Nephron (organoid): Measurements from ENCODE around the gene ABCC10.
"Not testable (repeated sequence)": the region's sequence is repeated elsewhere in the genome, so short reads cannot be mapped to it uniquely, and the experiment has no call there.

Source experiments
- H3K27ac Mint-ChIP-seq, 3 experiments: 2 replicates each; pipeline ENCODE4 v1.8.0; 2020; ENCODE audit warnings: mixed read lengths in 3 of 3, mild to moderate bottlenecking in 2 of 3, moderate library complexity in 1 of 3
- H3K27me3 Mint-ChIP-seq: 2 replicates; pipeline ENCODE4 v1.8.0; 2021; ENCODE audit warnings: low read depth, mild to moderate bottlenecking, moderate library complexity, mixed read lengths
- H3K36me3 Mint-ChIP-seq: 2 replicates; pipeline ENCODE4 v1.8.0; 2020; ENCODE audit warnings: low read depth, mixed read lengths
- H3K4me1 Mint-ChIP-seq: 2 replicates; pipeline ENCODE4 v1.8.0; 2020; ENCODE audit warnings: mixed read lengths
- H3K4me3 Mint-ChIP-seq, 3 experiments: 2 replicates each; pipeline ENCODE4 v1.8.0; 2020; ENCODE audit warnings: mild to moderate bottlenecking in 3 of 3, mixed read lengths in 3 of 3, moderate library complexity in 2 of 3
- H3K9me3 Mint-ChIP-seq: 2 replicates; pipeline ENCODE4 v1.8.0; 2020; ENCODE audit warnings: mixed read lengths
- TF ChIP-seq, protein P1 (sequence below), 3 experiments: fragments of 200-600 bp; sonication (generic); IDR thresholded peaks; one replicate each; pipeline ENCODE4 v1.5.0; 2021; ENCODE audit warnings: antibody characterized with exemption in 3 of 3; ENCODE audit not compliant: unreplicated experiment in 3 of 3

ABCC10 gene

DNA sequence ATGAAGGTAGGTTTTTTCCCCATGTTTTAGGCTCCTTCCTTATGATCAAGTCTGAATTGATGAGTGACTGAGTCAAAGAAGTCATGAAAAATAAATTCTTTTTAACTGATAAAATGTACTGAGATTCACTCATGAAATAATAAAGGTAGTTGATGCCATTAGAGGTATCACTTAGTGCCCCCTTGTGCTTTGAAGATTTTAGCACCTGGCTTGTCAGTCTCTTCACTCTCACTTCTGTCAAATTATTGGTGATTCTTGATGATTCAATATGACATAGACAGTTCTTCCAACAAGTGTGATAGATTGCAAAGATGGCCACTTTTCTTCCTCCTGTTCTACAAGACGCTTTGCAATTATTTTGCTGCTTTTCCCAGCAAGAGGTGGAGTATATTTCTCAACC is 32.2 kb downstream of the ABCC10 start:
- H3K27me3 Mint-ChIP-seq = peaks cover 57% of the 10 kb centered on the region
- H3K4me1 Mint-ChIP-seq = peaks cover 12% of the 10 kb centered on the region
- TF ChIP-seq, protein P1, sequence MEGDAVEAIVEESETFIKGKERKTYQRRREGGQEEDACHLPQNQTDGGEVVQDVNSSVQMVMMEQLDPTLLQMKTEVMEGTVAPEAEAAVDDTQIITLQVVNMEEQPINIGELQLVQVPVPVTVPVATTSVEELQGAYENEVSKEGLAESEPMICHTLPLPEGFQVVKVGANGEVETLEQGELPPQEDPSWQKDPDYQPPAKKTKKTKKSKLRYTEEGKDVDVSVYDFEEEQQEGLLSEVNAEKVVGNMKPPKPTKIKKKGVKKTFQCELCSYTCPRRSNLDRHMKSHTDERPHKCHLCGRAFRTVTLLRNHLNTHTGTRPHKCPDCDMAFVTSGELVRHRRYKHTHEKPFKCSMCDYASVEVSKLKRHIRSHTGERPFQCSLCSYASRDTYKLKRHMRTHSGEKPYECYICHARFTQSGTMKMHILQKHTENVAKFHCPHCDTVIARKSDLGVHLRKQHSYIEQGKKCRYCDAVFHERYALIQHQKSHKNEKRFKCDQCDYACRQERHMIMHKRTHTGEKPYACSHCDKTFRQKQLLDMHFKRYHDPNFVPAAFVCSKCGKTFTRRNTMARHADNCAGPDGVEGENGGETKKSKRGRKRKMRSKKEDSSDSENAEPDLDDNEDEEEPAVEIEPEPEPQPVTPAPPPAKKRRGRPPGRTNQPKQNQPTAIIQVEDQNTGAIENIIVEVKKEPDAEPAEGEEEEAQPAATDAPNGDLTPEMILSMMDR (IDR thresholded peaks at IDR 0.05; ENCODE audit: unreplicated experiment in 3 of 3) = no peak
- H3K9me3 Mint-ChIP-seq = no peaks in the 10 kb centered on the region
- no peaks in the 10 kb centered on the region for H3K36me3 Mint-ChIP-seq
- no peak overlapping the region for H3K27ac Mint-ChIP-seq
- H3K4me3 Mint-ChIP-seq = no peak overlapping the region

DNA sequence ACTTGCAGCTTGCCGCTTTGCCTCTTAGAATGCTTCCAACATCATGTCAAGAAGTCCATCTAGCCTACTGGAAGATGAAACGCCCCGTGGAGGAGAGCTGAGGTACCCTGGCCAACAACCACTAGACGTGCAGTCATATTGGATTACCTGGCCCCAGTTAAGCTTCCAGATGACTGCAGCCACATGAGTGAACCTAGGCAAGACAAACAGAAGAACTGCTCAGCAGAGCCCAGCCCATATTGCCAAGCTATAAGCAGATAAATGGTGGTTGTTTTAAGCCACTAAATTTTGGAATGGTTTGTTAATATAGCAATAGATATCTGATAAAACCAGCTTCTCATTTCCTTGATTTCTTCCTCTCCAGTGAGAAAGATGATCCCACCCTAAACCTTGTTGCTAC is 32.7 kb downstream of the ABCC10 start:
- Mint-ChIP-seq H3K27ac (no peak overlapping the region), H3K4me3 (no peak overlapping the region), H3K36me3 (no peaks in the 10 kb centered on the region), H3K27me3 (peaks cover 55% of the 10 kb centered on the region), H3K9me3 (no peaks in the 10 kb centered on the region), H3K4me1 (peaks cover 12% of the 10 kb centered on the region)
- TF ChIP-seq, protein P1 (IDR thresholded peaks at IDR 0.05; ENCODE audit: unreplicated experiment in 3 of 3) = no peak

DNA sequence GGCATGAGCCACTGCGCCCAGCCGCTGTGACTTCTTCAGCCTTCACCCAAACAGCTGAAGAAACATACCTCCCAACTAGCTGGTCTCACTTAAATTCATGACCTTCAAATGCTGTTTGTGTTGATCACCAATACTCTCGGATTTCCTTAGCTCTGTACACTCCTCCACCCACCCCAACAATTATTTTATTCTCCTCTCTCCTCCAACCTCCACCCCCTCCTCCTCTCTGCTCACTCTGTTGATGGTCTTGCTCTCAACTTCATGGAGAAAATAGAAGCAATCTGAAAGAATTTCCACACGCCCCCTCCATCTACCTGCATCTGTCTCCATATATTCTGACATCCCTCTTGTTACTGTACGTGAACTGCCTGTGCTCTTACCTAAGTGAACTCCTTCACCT is 34.6 kb downstream of the ABCC10 start:
- Mint-ChIP-seq H3K36me3 (no peaks in the 10 kb centered on the region), H3K27me3 (peaks cover 40% of the 10 kb centered on the region), H3K27ac (no peak overlapping the region), H3K4me3 (no peak overlapping the region), H3K4me1 (peaks cover 2% of the 10 kb centered on the region), H3K9me3 (no peaks in the 10 kb centered on the region)
- TF ChIP-seq, protein P1 (IDR thresholded peaks at IDR 0.05; ENCODE audit: unreplicated experiment in 3 of 3) = no peak

DNA sequence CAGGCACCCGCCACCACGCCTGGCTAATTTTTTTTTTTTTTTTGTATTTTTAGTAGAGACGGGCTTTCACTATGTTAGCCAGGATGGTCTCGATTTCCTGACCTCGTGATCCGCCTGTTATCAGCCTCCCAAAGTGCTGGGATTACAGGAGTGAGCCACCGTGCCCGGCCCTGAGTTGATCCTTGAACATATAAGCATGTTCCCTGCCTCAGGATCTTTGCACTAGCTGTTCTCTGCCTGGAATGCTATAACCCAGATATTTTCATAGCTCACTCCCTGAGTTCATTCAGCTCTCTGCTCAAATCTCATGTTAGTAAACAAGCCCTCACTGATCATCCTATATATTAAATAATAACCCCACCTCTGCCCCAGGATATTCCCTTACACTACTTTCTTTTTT is 37.0 kb downstream of the ABCC10 start:
- no peaks in the 10 kb centered on the region for H3K4me1 Mint-ChIP-seq
- peaks cover 36% of the 10 kb centered on the region for H3K27me3 Mint-ChIP-seq
- TF ChIP-seq, protein P1 (IDR thresholded peaks at IDR 0.05; ENCODE audit: unreplicated experiment in 3 of 3) = no peak
- H3K36me3 Mint-ChIP-seq = no peaks in the 10 kb centered on the region
- H3K4me3 Mint-ChIP-seq = no peak overlapping the region
- H3K9me3 Mint-ChIP-seq = no peaks in the 10 kb centered on the region
- no peak overlapping the region for H3K27ac Mint-ChIP-seq

DNA sequence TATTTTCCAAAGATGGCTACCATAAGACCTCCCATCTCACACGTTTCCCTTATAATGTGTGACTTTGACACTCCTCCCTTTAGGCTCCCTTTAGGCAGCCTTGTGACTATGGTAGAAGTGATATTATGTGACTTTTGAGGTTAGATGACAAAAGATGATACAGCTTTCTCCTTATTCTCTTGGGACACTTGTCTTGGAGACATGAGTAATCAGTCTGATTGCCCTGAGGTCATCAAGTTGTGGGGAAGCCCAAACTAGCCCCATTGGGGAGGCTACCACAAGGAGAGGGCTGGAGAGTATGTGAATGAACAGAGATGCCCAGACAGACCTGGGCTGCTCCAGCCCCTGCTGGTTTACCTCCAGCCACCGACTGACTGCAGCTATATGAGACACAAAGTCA is 38.6 kb downstream of the ABCC10 start:
- Mint-ChIP-seq H3K9me3 (no peaks in the 10 kb centered on the region), H3K27ac (no peak overlapping the region), H3K4me3 (no peak overlapping the region), H3K4me1 (no peaks in the 10 kb centered on the region), H3K36me3 (no peaks in the 10 kb centered on the region), H3K27me3 (peaks cover 30% of the 10 kb centered on the region)
- TF ChIP-seq, protein P1 (IDR thresholded peaks at IDR 0.05; ENCODE audit: unreplicated experiment in 3 of 3) = no peak

DNA sequence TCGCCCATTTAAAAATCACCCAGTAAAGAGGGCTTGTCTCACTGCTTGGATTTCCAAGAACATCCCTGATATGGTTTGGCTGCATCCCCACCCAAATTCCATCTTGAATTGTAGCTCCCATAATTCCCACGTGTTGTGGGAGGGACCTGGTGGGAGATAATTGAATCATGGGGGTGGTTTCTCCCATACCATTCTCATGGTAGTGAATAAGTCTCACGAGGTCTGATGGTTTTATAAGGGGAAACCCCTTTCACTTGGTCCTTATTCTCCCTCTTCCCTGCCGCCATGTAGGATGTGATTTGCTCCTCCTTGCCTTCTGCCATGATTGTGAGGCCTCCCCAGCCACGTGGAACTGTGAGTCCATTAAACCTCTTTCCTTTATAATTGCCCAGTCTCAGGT is 39.9 kb downstream of the ABCC10 start:
- peaks cover 19% of the 10 kb centered on the region for H3K27me3 Mint-ChIP-seq
- not testable (repeated sequence) for H3K27ac Mint-ChIP-seq, H3K9me3 Mint-ChIP-seq, H3K4me1 Mint-ChIP-seq, H3K4me3 Mint-ChIP-seq, H3K36me3 Mint-ChIP-seq
